Testis (tissue), 2 donors: ENCODE data around the gene MAP1S.

Experiments used
- CTCF ChIP-seq, 3 experiments: fragments of 450-650 bp in 2 of 3; fragments of 200-600 bp in 1 of 3; sonication (generic) in 1 of 3; IDR thresholded peaks; one replicate each; pipeline ENCODE4 v1.5.1; 2016 to 2019; ENCODE audit warnings: antibody characterized with exemption in 3 of 3, mild to moderate bottlenecking in 2 of 3, moderate library complexity in 1 of 3
- POLR2A ChIP-seq: fragments of 450-650 bp; IDR thresholded peaks from one replicate; pipeline ENCODE4 v1.6.1; 2017; ENCODE audit warnings: antibody characterized with exemption, mild to moderate bottlenecking, moderate library complexity

GRCh38 chr19:17725422-17726078 lies 6.3 kb downstream of the MAP1S start:
- TF ChIP-seq POLR2A (no peak), CTCF (IDR thresholded peaks at IDR 0.05) (no peak)
